ENCODE results near the gene LNPEP.

LNPEP gene

DNA sequence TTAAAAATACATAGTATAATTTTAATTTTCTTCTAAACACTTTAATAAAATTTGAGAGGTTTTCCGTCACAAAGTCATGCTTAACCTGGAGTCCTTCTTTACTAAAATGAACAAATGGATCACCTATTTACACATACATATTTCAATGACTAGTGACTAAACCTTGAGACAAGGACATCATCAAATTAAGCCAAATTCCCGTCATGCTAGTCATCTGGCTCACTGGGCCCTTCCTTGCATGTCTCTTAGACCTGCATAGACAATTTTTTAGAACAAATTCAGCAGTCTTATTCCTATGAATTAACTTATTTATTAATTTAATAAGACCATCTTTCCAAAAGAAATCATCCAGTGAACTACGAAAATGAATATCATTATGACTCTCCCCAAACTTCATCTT is 33.0 kb upstream of the LNPEP start:
- CTCF ChIA-PET, result no interaction called here
- H3K4me3 ChIP-seq (ENCODE audit: low read depth, low read length), result no peak overlapping the region
- no peak for DNase-seq (ENCODE audit: low read depth, low spot score)
- TF ChIP-seq CTCF (IDR thresholded peaks at IDR 0.05; ENCODE audit: insufficient read depth, low read length, missing control alignments), result no peak
- POLR2A ChIA-PET, result no interaction called here

- no peak for DNase-seq (ENCODE audit: low read depth, low spot score)
- no peak for TF ChIP-seq CTCF (IDR thresholded peaks at IDR 0.05; ENCODE audit: insufficient read depth, low read length, missing control alignments)
- H3K4me3 ChIP-seq (ENCODE audit: low read depth, low read length), result no peak overlapping the region
- POLR2A ChIA-PET, result no interaction called here
- CTCF ChIA-PET, result no interaction called here
These were observed 32.6 kb upstream of the LNPEP start for GRCh38 chr5:96903300-96903699.

DNA sequence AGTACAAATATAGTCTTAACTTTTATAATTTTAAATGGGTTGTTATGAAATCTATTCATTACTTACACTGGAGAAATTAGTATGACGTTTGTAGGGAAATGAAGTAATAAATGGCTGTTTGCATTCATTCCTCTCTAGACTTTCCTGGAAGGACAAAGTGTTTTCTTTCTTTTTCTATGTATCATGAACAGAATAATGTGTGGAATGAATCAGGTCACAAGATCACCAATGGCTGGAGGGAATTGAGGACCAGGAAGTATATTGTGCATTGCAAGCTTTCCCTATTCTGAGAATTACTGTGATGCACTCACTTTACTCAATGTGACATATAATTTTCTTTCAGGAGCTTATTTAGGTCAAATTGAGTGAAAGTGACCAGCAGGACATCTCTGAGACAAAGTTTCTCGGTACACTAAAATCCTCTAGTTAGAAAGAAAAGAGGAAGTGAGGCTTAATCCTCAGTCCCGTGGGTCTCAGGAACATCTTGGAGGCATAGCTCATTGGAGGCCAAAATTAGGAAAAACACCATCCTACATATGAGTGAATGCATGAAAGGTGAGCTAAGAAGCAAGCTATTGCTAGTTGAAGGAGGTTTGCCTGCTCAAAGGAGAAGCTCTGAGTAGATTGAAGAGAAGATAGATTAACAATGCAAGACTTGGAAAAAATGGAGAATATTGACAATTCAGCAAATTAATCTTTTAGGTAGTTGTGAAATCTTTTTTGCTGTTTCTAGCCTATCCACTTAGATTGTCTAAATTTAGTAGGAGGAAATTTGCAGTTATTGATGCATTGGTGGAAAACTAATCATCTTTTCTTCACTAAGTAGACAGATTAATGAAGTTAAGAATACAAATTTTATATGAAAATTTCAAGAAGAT is 31.6 kb upstream of the LNPEP start:
- no peak overlapping the region for H3K4me3 ChIP-seq (ENCODE audit: low read depth, low read length)
- ChIA-PET CTCF (interaction anchor here (0.7 kb wide), 1 partner anchor 96 kb away, joined by 3 read pairs; the partner anchor contains the start of gene ERAP1), POLR2A (no interaction called here)
- DNase-seq (ENCODE audit: low read depth, low spot score), result peak; percentile 2
- no peak for TF ChIP-seq CTCF (IDR thresholded peaks at IDR 0.05; ENCODE audit: insufficient read depth, low read length, missing control alignments)

- DNase-seq (ENCODE audit: low read depth, low spot score), result no peak
- no peak for TF ChIP-seq CTCF (IDR thresholded peaks at IDR 0.05; ENCODE audit: insufficient read depth, low read length, missing control alignments)
- ChIA-PET CTCF (no interaction called here), POLR2A (no interaction called here)
- no peak overlapping the region for H3K4me3 ChIP-seq (ENCODE audit: low read depth, low read length)
These were observed 30.0 kb upstream of the LNPEP start for GRCh38 chr5:96905864-96906263.

GRCh38 chr5:96909003-96909402 is 26.9 kb upstream of the LNPEP start:
- no peak overlapping the region for H3K4me3 ChIP-seq (ENCODE audit: low read depth, low read length)
- ChIA-PET CTCF (interaction anchor here (1.0 kb wide), 1 partner anchor 13 kb away, joined by 3 read pairs; no protein-coding TSS in a partner anchor), POLR2A (no interaction called here)
- TF ChIP-seq CTCF (IDR thresholded peaks at IDR 0.05; ENCODE audit: insufficient read depth, low read length, missing control alignments), result no peak
- no peak for DNase-seq (ENCODE audit: low read depth, low spot score)

DNA sequence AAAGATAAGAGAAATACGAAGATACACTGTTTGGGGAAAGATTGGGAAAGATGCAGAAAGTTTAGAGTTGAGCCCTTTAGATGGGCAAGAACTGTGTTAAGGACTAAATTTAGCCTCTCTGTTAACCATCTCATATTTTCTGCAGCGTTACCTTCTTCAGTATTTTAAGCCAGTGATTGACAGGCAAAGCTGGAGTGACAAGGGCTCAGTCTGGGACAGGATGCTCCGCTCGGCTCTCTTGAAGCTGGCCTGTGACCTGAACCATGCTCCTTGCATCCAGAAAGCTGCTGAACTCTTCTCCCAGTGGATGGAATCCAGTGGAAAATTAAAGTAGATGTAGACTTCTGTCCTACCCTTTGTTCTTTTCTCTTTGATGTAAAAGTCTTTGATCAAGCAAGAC is 26.4 kb upstream of the LNPEP start:
- TF ChIP-seq CTCF (IDR thresholded peaks at IDR 0.05; ENCODE audit: insufficient read depth, low read length, missing control alignments), result no peak
- no peak for DNase-seq (ENCODE audit: low read depth, low spot score)
- no peak overlapping the region for H3K4me3 ChIP-seq (ENCODE audit: low read depth, low read length)
- ChIA-PET CTCF (interaction anchor here (1.0 kb wide), 1 partner anchor 14 kb away, joined by 3 read pairs; no protein-coding TSS in a partner anchor), POLR2A (no interaction called here)
